Spinal cord (tissue), 10 donors: Measurements from ENCODE around the gene SCN3A. TPM values are rescaled to one million over a fixed set of nuclear protein-coding genes. Genes with fewer than 3 reads are reported as not detected.

Experiments
- DNase-seq, 6 donors: peaks; one replicate each; pipeline versions ENCODE4 v3.0.0 to v3.0.0-alpha.2; 2013 to 2015; ENCODE audit warnings: low spot score in 6 of 6, low read depth in 4 of 6
- H3K27ac ChIP-seq: one replicate; pipeline ENCODE4 v1.5.1; 2013; ENCODE audit warnings: low read depth, low read length, control low read depth
- H3K27me3 ChIP-seq: one replicate; pipeline ENCODE4 v1.6.1; 2013; ENCODE audit warnings: low read length; ENCODE audit not compliant: control insufficient read depth, insufficient read depth
- H3K36me3 ChIP-seq: one replicate; pipeline ENCODE4 v1.6.1; 2013; ENCODE audit warnings: low read length; ENCODE audit not compliant: control insufficient read depth, insufficient read depth
- H3K4me1 ChIP-seq: one replicate; pipeline ENCODE4 v1.6.1; 2013; ENCODE audit warnings: low read length; ENCODE audit not compliant: control insufficient read depth, insufficient read depth
- H3K4me3 ChIP-seq: one replicate; pipeline ENCODE4 v1.5.1; 2013; ENCODE audit warnings: low read depth, low read length, control low read depth
- H3K9me3 ChIP-seq: one replicate; pipeline ENCODE4 v1.6.1; 2013; ENCODE audit warnings: low read length; ENCODE audit not compliant: control insufficient read depth, insufficient read depth
- whole genome bisulfite sequencing: methylation state at CpG from one replicate; pipeline ENCODE4 v1.1.5; 2013; ENCODE audit warnings: missing lambda C conversion rate; ENCODE audit not compliant: insufficient coverage; 5-methylcytosine and 5-hydroxymethylcytosine counted together
- polyA plus RNA-seq, 2 donors: library from polyadenylated mRNA; unstranded; fragments of 120-200 nt; gene quantifications; one replicate each; pipeline ENCODE4 v1.2.1, GENCODE V29; 2013; ENCODE audit not compliant: insufficient read length in 2 of 2
- total RNA-seq, 2 donors: library from RNA; depleted of rRNA in 1 of 2; stranded (reverse); fragments of 120-200 nt in 1 of 2; fragments of >200 nt in 1 of 2; gene quantifications; one replicate each; pipeline versions ENCODE4 v1.2.3 to v1.2.4, GENCODE V29; 2013 to 2014
- donor health status: healthy.

Gene SCN3A
- total and polyA plus RNA-seq, 4 donors, result 25.4 to 91.1 (median 44.7) TPM

DNA sequence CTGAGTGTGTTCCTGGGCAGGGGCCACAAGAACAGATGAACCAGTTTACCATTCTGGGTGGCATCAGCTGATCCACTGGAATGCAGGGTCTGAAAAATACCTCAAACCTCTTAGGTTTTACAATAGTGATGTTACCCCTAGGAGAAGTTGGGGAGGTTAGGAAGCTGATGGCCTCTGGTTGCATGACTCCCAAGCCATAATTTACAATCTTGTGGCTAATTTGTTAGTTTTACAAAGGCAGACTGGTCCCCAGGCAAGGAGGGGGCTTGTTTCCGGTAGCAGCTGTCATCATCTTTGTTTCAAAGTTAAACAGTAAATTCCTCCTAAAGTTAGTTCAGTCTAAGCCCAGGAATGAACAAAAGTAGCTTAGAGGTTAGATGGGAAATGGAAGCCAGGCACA is 134.7 kb downstream of the SCN3A start:
- Histone ChIP-seq H3K4me1 (peaks cover 14% of the 10 kb centered on the region), H3K27me3 (no peaks in the 10 kb centered on the region), H3K9me3 (no peaks in the 10 kb centered on the region), H3K36me3 (peaks cover under 1% of the 10 kb centered on the region), H3K27ac (peak overlapping the region; percentile 7), H3K4me3 (no peak overlapping the region)
- DNase-seq, result no peak
- WGBS, result 80% methylated on average over 1 of the region's 1 CpG

- no peak for DNase-seq
- H3K9me3 ChIP-seq, result no peaks in the 10 kb centered on the region
- H3K27ac ChIP-seq, result peak overlapping the region; percentile 81
- H3K36me3 ChIP-seq, result no peaks in the 10 kb centered on the region
- H3K27me3 ChIP-seq, result no peaks in the 10 kb centered on the region
- peak overlapping the region; percentile 16 for H3K4me3 ChIP-seq
- peaks cover 14% of the 10 kb centered on the region for H3K4me1 ChIP-seq
Measured at GRCh38 chr2:165068487-165068757, 135.4 kb downstream of the SCN3A start.

- peak; percentile 81 to 99 (median 90) for DNase-seq
- peaks cover 14% of the 10 kb centered on the region for H3K4me1 ChIP-seq
- peak overlapping the region; percentile 81 for H3K27ac ChIP-seq
- peak overlapping the region; percentile 16 for H3K4me3 ChIP-seq
- no peaks in the 10 kb centered on the region for H3K36me3 ChIP-seq
- H3K9me3 ChIP-seq, result no peaks in the 10 kb centered on the region
- 2% methylated on average over 10 of the region's 12 CpGs for WGBS
- H3K27me3 ChIP-seq, result no peaks in the 10 kb centered on the region
Measured at GRCh38 chr2:165067643-165068486, 136.0 kb downstream of the SCN3A start.

- Histone ChIP-seq H3K27me3 (no peaks in the 10 kb centered on the region), H3K4me3 (no peak overlapping the region), H3K36me3 (no peaks in the 10 kb centered on the region), H3K4me1 (peaks cover 9% of the 10 kb centered on the region), H3K27ac (no peak overlapping the region), H3K9me3 (no peaks in the 10 kb centered on the region)
- no peak for DNase-seq
- 100% methylated on average over 2 of the region's 3 CpGs for WGBS
Measured at GRCh38 chr2:165064743-165065142, 139.1 kb downstream of the SCN3A start.

GRCh38 chr2:165060411-165060810 is 143.4 kb downstream of the SCN3A start:
- Histone ChIP-seq H3K4me3 (no peak overlapping the region), H3K36me3 (no peaks in the 10 kb centered on the region), H3K9me3 (no peaks in the 10 kb centered on the region), H3K27ac (no peak overlapping the region), H3K4me1 (no peaks in the 10 kb centered on the region), H3K27me3 (no peaks in the 10 kb centered on the region)
- WGBS, result no CpG with 5 or more reads among the region's 2 CpGs
- DNase-seq, result peak in 1 of 6 donors; percentile 11

GRCh38 chr2:165058476-165059265 is 145.2 kb downstream of the SCN3A start:
- DNase-seq, result peak in 1 of 6 donors; percentile 18
- no peak overlapping the region for H3K4me3 ChIP-seq
- H3K36me3 ChIP-seq, result no peaks in the 10 kb centered on the region
- no peaks in the 10 kb centered on the region for H3K4me1 ChIP-seq
- no peaks in the 10 kb centered on the region for H3K9me3 ChIP-seq
- H3K27me3 ChIP-seq, result no peaks in the 10 kb centered on the region
- H3K27ac ChIP-seq, result no peak overlapping the region
- WGBS, result 20% methylated on average over 1 of the region's 2 CpGs

DNA sequence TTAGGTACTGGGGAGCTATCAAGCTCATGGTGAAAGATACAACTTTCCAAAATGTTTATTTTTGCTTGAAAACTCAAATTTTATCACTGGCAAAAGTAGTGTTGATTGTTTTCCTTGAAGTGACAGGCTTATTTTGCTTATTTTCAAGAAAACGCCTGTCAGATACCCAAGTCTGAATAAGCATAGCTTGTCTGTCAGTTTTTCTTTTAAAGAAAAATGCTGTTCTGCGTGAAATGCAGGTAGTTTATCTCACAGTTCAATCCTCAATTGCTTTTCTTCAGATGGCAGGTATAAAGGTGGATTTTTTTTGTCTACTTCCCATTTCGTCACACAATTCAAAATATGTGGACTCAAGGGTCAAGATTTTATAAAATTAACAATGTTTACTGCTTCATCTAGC is 145.9 kb downstream of the SCN3A start:
- Histone ChIP-seq H3K4me3 (no peak overlapping the region), H3K27ac (no peak overlapping the region), H3K4me1 (no peaks in the 10 kb centered on the region), H3K36me3 (no peaks in the 10 kb centered on the region), H3K27me3 (no peaks in the 10 kb centered on the region), H3K9me3 (no peaks in the 10 kb centered on the region)
- DNase-seq, result no peak
- WGBS, result 83% methylated on average over 1 of the region's 3 CpGs

DNA sequence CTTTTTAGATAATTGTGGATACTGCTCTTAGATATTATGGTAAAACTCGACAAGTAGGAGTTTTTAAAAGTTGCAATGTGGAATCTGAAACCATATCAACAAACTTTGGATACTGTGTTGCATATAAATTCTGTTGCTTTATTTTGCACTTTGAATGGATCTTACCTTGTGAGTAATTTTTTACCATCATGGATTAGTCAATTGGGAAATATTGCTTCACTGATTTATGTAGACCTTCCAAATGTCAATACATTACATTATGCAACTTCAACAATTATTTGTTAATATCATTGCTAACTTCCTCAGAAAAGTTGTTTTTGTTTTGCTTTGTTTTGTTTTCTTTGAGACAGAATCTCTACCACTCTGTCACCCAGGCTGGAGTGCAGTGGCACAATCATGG is 146.5 kb downstream of the SCN3A start:
- Histone ChIP-seq H3K4me1 (no peaks in the 10 kb centered on the region), H3K27ac (no peak overlapping the region), H3K27me3 (no peaks in the 10 kb centered on the region), H3K9me3 (no peaks in the 10 kb centered on the region), H3K4me3 (no peak overlapping the region), H3K36me3 (no peaks in the 10 kb centered on the region)
- WGBS, result no CpG with 5 or more reads among the region's 1 CpG
- no peak for DNase-seq

DNA sequence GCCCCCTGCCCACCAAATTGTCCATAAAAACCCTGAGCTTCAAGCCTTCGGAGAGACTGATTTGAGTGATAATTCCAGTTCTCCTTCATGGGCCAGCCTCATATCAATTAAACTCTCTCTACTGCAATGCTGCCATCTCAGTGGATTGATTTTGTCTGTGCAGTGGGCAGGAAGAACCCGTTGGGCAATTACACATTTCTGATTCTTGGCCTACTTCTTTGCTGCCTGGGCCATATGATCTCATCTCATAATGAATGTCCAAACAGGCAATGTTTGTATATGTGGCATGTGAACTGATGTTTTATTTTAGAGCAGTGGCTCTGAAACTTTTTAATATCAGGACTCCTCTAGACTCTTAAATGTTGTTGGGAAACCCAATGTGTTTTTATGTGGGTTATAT is 147.3 kb downstream of the SCN3A start:
- Histone ChIP-seq H3K27me3 (no peaks in the 10 kb centered on the region), H3K4me1 (no peaks in the 10 kb centered on the region), H3K36me3 (no peaks in the 10 kb centered on the region), H3K4me3 (no peak overlapping the region), H3K9me3 (no peaks in the 10 kb centered on the region), H3K27ac (no peak overlapping the region)
- WGBS, result 83% methylated on average over 1 of the region's 2 CpGs
- no peak for DNase-seq
